ENCODE measurements around the gene OPN5.

The OPN5 gene

DNA sequence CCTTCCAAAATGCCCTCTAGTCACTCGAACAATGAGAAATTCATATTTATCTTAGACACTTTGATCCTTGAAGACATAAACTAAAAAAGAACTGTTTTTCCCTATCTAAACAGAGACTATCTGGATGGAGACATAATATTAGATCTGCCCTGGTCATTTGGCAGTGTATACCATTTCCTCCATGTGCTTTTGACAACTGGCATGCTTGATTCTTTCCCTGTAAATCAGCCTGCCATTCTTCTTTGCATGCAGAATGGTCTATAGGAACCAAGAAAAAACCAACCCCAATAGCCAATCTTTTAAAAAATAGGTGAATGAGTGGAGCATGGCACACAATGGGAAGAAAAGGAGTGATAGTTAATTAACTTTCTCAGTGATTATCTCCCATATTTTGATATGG lies 93.8 kb downstream of the OPN5 start:
- DNase-seq (ENCODE audit: low read depth): no peak
- H3K4me3 ChIP-seq (ENCODE audit: low read depth, low read length): no peak overlapping the region
- TF ChIP-seq CTCF (conservative IDR thresholded peaks at IDR 0.05; ENCODE audit: low read depth, low read length): no peak

All from choroid plexus epithelial cell (primary cell).